Fibroblast of pulmonary artery (primary cell): ENCODE measurements around the gene C16orf95.
"Not testable (repeated sequence)": the region's sequence is repeated elsewhere in the genome, so short reads cannot be mapped to it uniquely, and the experiment has no call there.

ENCODE experiments used
- DNase-seq: peaks from one replicate; pipeline ENCODE4 v3.0.0-alpha.2; 2010; ENCODE audit warnings: low read depth
- H3K4me3 ChIP-seq: replicated peaks from 2 replicates; pipeline ENCODE4 v1.5.1; 2011; ENCODE audit warnings: low read depth, mild to moderate bottlenecking, control low read depth, low read length, moderate library complexity
- CTCF ChIP-seq: IDR thresholded peaks from 2 replicates; pipeline ENCODE4 v1.5.1; 2011; ENCODE audit warnings: mild to moderate bottlenecking, control low read depth, low read length, inconsistent platforms; ENCODE audit errors: missing control alignments

Gene C16orf95

GRCh38 chr16:87263418-87264052, 53.7 kb downstream of the C16orf95 start:
- no peak for TF ChIP-seq CTCF
- no peak for DNase-seq
- H3K4me3 ChIP-seq = no peak overlapping the region

GRCh38 chr16:87259431-87259830, 57.8 kb downstream of the C16orf95 start:
- no peak for DNase-seq
- no peak overlapping the region for H3K4me3 ChIP-seq
- no peak for TF ChIP-seq CTCF

GRCh38 chr16:87258653-87259052, 58.5 kb downstream of the C16orf95 start:
- H3K4me3 ChIP-seq, DNase-seq: not testable (repeated sequence)

- TF ChIP-seq CTCF = no peak
- H3K4me3 ChIP-seq = no peak overlapping the region
- DNase-seq = no peak
Observed at GRCh38 chr16:87255866-87256265, 61.3 kb downstream of the C16orf95 start.

- no peak overlapping the region for H3K4me3 ChIP-seq
- no peak for DNase-seq
- no peak for TF ChIP-seq CTCF
Observed at GRCh38 chr16:87254734-87255133, 62.5 kb downstream of the C16orf95 start.

- no peak overlapping the region for H3K4me3 ChIP-seq
- no peak for DNase-seq
- no peak for TF ChIP-seq CTCF
Observed at GRCh38 chr16:87254296-87254695, 62.9 kb downstream of the C16orf95 start.

- no peak for DNase-seq
Observed at GRCh38 chr16:87253536-87253935, 63.7 kb downstream of the C16orf95 start.

More at GRCh38 chr16:87253536-87253935, 63.7 kb downstream of the C16orf95 start:
- no peak overlapping the region for H3K4me3 ChIP-seq
- no peak for TF ChIP-seq CTCF
